Muscle of leg (tissue), 11 donors: Measurements from ENCODE around the gene ATXN7. TPM values are rescaled to one million over a fixed set of nuclear protein-coding genes. Genes with fewer than 3 reads are reported as not detected.

Experiments
- DNase-seq: peaks from one replicate; pipeline ENCODE4 v3.0.0; 2013
- H3K27ac ChIP-seq: one replicate; pipeline ENCODE4 v1.5.1; 2013; ENCODE audit warnings: mild to moderate bottlenecking, low read length, control low read depth
- H3K27me3 ChIP-seq: one replicate; pipeline ENCODE4 v1.6.1; 2013; ENCODE audit warnings: low read length; ENCODE audit not compliant: control insufficient read depth, insufficient read depth
- H3K36me3 ChIP-seq: one replicate; pipeline ENCODE4 v1.6.1; 2013; ENCODE audit warnings: low read length; ENCODE audit not compliant: control insufficient read depth, insufficient read depth
- H3K4me1 ChIP-seq: one replicate; pipeline ENCODE4 v1.6.1; 2013; ENCODE audit warnings: low read length; ENCODE audit not compliant: control insufficient read depth, insufficient read depth
- H3K4me3 ChIP-seq: one replicate; pipeline ENCODE4 v1.5.1; 2013; ENCODE audit warnings: low read length, control low read depth
- H3K9me3 ChIP-seq: replicated peaks from 2 replicates; pipeline ENCODE4 v1.6.1; 2013; ENCODE audit warnings: low read depth, low read length; ENCODE audit not compliant: control insufficient read depth
- WGBS: methylation state at CpG from one replicate; pipeline ENCODE4 v1.1.5; 2013; ENCODE audit warnings: missing lambda C conversion rate; ENCODE audit not compliant: insufficient coverage; 5-methylcytosine and 5-hydroxymethylcytosine counted together
- polyA plus RNA-seq, 8 donors: library from polyadenylated mRNA; unstranded; fragments of 120-200 nt; gene quantifications; one replicate each; pipeline versions ENCODE4 v1.2.1 to v1.2.3, GENCODE V29; 2013; ENCODE audit warnings: inconsistent platforms in 1 of 8, low replicate concordance in 1 of 8; ENCODE audit not compliant: insufficient read length in 8 of 8, insufficient read depth in 1 of 8
- total RNA-seq: library from RNA; stranded (reverse); fragments of 120-200 nt; gene quantifications from one replicate; pipeline ENCODE4 v1.2.4, GENCODE V29; 2013

ATXN7 gene
- total and polyA plus RNA-seq, 9 donors = 8.1 to 13.6 (median 9.5) TPM

- peaks cover 16% of the 10 kb centered on the region for H3K36me3 ChIP-seq
Observed at GRCh38 chr3:63832395-63832794, 31.3 kb upstream of the ATXN7 start.

GRCh38 chr3:63841704-63842103, 22.0 kb upstream of the ATXN7 start:
- WGBS = no CpG with 5 or more reads among the region's 1 CpG
- peaks cover 2% of the 10 kb centered on the region for H3K9me3 ChIP-seq
- no peaks in the 10 kb centered on the region for H3K36me3 ChIP-seq
- H3K4me3 ChIP-seq = no peak overlapping the region
- no peak for DNase-seq
- H3K27ac ChIP-seq = no peak overlapping the region
- no peaks in the 10 kb centered on the region for H3K27me3 ChIP-seq
- H3K4me1 ChIP-seq = no peaks in the 10 kb centered on the region

More at GRCh38 chr3:63832395-63832794, 31.3 kb upstream of the ATXN7 start:
- H3K4me1 ChIP-seq = no peaks in the 10 kb centered on the region
- H3K4me3 ChIP-seq = no peak overlapping the region
- DNase-seq = no peak
- H3K27me3 ChIP-seq = no peaks in the 10 kb centered on the region
- H3K27ac ChIP-seq = no peak overlapping the region
- no peaks in the 10 kb centered on the region for H3K9me3 ChIP-seq
- 100% methylated on average over 4 of the region's 6 CpGs for WGBS

- H3K4me1 ChIP-seq = no peaks in the 10 kb centered on the region
- H3K36me3 ChIP-seq = peaks cover 2% of the 10 kb centered on the region
Observed at GRCh38 chr3:63842127-63842526, 21.5 kb upstream of the ATXN7 start.

GRCh38 chr3:63845215-63845614, 18.5 kb upstream of the ATXN7 start:
- Histone ChIP-seq H3K27ac (no peak overlapping the region), H3K27me3 (no peaks in the 10 kb centered on the region), H3K9me3 (peaks cover 2% of the 10 kb centered on the region), H3K36me3 (peaks cover 2% of the 10 kb centered on the region), H3K4me1 (no peaks in the 10 kb centered on the region), H3K4me3 (no peak overlapping the region)
- 80% methylated on average over 4 of the region's 4 CpGs for WGBS
- no peak for DNase-seq

More at GRCh38 chr3:63842127-63842526, 21.5 kb upstream of the ATXN7 start:
- no peak overlapping the region for H3K27ac ChIP-seq
- no peak for DNase-seq
- no peaks in the 10 kb centered on the region for H3K27me3 ChIP-seq
- H3K9me3 ChIP-seq = peaks cover 2% of the 10 kb centered on the region
- no peak overlapping the region for H3K4me3 ChIP-seq

GRCh38 chr3:63847718-63848450, 15.8 kb upstream of the ATXN7 start:
- WGBS = 80% methylated on average over 1 of the region's 1 CpG
- Histone ChIP-seq H3K27me3 (no peaks in the 10 kb centered on the region), H3K36me3 (peaks cover 7% of the 10 kb centered on the region), H3K9me3 (no peaks in the 10 kb centered on the region), H3K27ac (no peak overlapping the region), H3K4me1 (no peaks in the 10 kb centered on the region), H3K4me3 (no peak overlapping the region)
- DNase-seq = no peak

- 100% methylated on average over 1 of the region's 4 CpGs for WGBS
- Histone ChIP-seq H3K27me3 (no peaks in the 10 kb centered on the region), H3K27ac (no peak overlapping the region), H3K4me3 (no peak overlapping the region), H3K9me3 (no peaks in the 10 kb centered on the region), H3K4me1 (no peaks in the 10 kb centered on the region), H3K36me3 (peaks cover 7% of the 10 kb centered on the region)
- DNase-seq = no peak
Observed at GRCh38 chr3:63849175-63849574, 14.5 kb upstream of the ATXN7 start.

GRCh38 chr3:63851287-63851686, 12.4 kb upstream of the ATXN7 start:
- no peaks in the 10 kb centered on the region for H3K4me1 ChIP-seq
- no CpG with 5 or more reads among the region's 3 CpGs for WGBS
- DNase-seq = no peak
- H3K9me3 ChIP-seq = no peaks in the 10 kb centered on the region
- H3K4me3 ChIP-seq = no peak overlapping the region
- no peak overlapping the region for H3K27ac ChIP-seq
- no peaks in the 10 kb centered on the region for H3K27me3 ChIP-seq
- peaks cover 7% of the 10 kb centered on the region for H3K36me3 ChIP-seq

GRCh38 chr3:63853106-63853505, 10.6 kb upstream of the ATXN7 start:
- no peak for DNase-seq
- Histone ChIP-seq H3K27ac (no peak overlapping the region), H3K27me3 (no peaks in the 10 kb centered on the region), H3K36me3 (peaks cover 5% of the 10 kb centered on the region), H3K4me3 (no peak overlapping the region), H3K4me1 (no peaks in the 10 kb centered on the region), H3K9me3 (no peaks in the 10 kb centered on the region)
- 100% methylated on average over 2 of the region's 4 CpGs for WGBS

- WGBS = no CpG with 5 or more reads among the region's 1 CpG
- Histone ChIP-seq H3K9me3 (no peaks in the 10 kb centered on the region), H3K27ac (no peak overlapping the region), H3K27me3 (no peaks in the 10 kb centered on the region), H3K4me1 (no peaks in the 10 kb centered on the region), H3K4me3 (no peak overlapping the region), H3K36me3 (peaks cover 5% of the 10 kb centered on the region)
- DNase-seq = no peak
Observed at GRCh38 chr3:63855333-63855940, 8.2 kb upstream of the ATXN7 start.

GRCh38 chr3:63857311-63857710, 6.4 kb upstream of the ATXN7 start:
- Histone ChIP-seq H3K27me3 (no peaks in the 10 kb centered on the region), H3K4me3 (no peak overlapping the region), H3K4me1 (peaks cover 2% of the 10 kb centered on the region), H3K27ac (no peak overlapping the region), H3K36me3 (no peaks in the 10 kb centered on the region), H3K9me3 (no peaks in the 10 kb centered on the region)
- no CpG with 5 or more reads among the region's 2 CpGs for WGBS
- DNase-seq = no peak
